Ovary (tissue), 3 donors: ENCODE results near the gene LRCH1.

Source experiments
- EP300 ChIP-seq: sonication (generic); formaldehyde crosslinking; IDR thresholded peaks from one replicate; pipeline ENCODE4 v1.6.1; 2017; ENCODE audit warnings: antibody characterized with exemption
- TF ChIP-seq, protein P1 (sequence below), 3 donors: fragments of 450-650 bp in 2 of 3; fragments of 200-600 bp in 1 of 3; IDR thresholded peaks; one replicate each; pipeline versions ENCODE4 v1.5.1 to v1.8.0; 2016 to 2022; ENCODE audit warnings: antibody characterized with exemption in 3 of 3, mild to moderate bottlenecking in 1 of 3
- donor health status: DM: no; HTN: no; CAD: no.

DNA sequence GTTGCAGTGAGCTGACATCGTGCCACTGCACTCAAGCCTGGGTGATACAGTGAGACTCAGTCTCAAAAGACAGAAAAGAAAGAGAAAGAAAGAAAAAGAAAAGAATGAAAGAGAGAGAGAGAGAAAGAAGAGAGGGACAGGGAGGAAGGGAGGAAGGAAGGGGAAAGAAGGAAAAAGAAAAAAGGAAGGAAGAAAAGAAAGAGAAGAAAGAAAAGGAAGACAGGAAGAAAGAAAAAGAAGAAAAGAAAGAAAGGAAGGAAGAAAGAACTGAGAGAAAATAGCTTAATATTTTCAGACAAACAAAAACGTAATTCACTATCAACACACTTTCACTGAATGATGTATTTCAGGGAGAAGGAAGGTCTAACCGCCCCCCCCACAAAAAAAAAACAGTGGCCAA, 204.7 kb downstream of the LRCH1 start:
- TF ChIP-seq, protein P1, sequence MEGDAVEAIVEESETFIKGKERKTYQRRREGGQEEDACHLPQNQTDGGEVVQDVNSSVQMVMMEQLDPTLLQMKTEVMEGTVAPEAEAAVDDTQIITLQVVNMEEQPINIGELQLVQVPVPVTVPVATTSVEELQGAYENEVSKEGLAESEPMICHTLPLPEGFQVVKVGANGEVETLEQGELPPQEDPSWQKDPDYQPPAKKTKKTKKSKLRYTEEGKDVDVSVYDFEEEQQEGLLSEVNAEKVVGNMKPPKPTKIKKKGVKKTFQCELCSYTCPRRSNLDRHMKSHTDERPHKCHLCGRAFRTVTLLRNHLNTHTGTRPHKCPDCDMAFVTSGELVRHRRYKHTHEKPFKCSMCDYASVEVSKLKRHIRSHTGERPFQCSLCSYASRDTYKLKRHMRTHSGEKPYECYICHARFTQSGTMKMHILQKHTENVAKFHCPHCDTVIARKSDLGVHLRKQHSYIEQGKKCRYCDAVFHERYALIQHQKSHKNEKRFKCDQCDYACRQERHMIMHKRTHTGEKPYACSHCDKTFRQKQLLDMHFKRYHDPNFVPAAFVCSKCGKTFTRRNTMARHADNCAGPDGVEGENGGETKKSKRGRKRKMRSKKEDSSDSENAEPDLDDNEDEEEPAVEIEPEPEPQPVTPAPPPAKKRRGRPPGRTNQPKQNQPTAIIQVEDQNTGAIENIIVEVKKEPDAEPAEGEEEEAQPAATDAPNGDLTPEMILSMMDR (IDR thresholded peaks at IDR 0.05), result no peak
- TF ChIP-seq EP300, result no peak
